ENCODE data around the gene SLC13A4. TPM values are rescaled to one million over a fixed set of nuclear protein-coding genes. Genes with fewer than 3 reads are reported as not detected.
"Not testable (repeated sequence)": the region's sequence is repeated elsewhere in the genome, so short reads cannot be mapped to it uniquely, and the experiment has no call there.

SLC13A4 gene
- total RNA-seq, 1 experiment from 2014 or later: not detected

GRCh38 chr7:135713836-135714470, 14.0 kb downstream of the SLC13A4 start:
- Histone ChIP-seq H3K27me3 (no peaks in the 10 kb centered on the region; the same call in 1 of the 2 replicates), H3K9me3 (no peaks in the 10 kb centered on the region), H3K36me3 (no peaks in the 10 kb centered on the region), H3K4me3 (no peak overlapping the region)
- peak; percentile 80 for DNase-seq

GRCh38 chr7:135712796-135713195, 15.2 kb downstream of the SLC13A4 start:
- no peak for DNase-seq

GRCh38 chr7:135712182-135712782, 15.7 kb downstream of the SLC13A4 start:
- Histone ChIP-seq H3K36me3 (no peaks in the 10 kb centered on the region), H3K4me3 (no peak overlapping the region), H3K27me3 (no peaks in the 10 kb centered on the region), H3K9me3 (no peaks in the 10 kb centered on the region)
- DNase-seq: peak; percentile 15

More at GRCh38 chr7:135712796-135713195, 15.2 kb downstream of the SLC13A4 start:
- no peaks in the 10 kb centered on the region for H3K27me3 ChIP-seq
- H3K9me3 ChIP-seq: no peaks in the 10 kb centered on the region
- H3K36me3 ChIP-seq: no peaks in the 10 kb centered on the region
- no peak overlapping the region for H3K4me3 ChIP-seq

- Histone ChIP-seq H3K27me3 (no peaks in the 10 kb centered on the region), H3K36me3 (no peaks in the 10 kb centered on the region), H3K9me3 (no peaks in the 10 kb centered on the region), H3K4me3 (no peak overlapping the region)
- DNase-seq: no peak
These were observed 16.9 kb downstream of the SLC13A4 start for GRCh38 chr7:135711139-135711469.

- no peaks in the 10 kb centered on the region for H3K9me3 ChIP-seq
- no peaks in the 10 kb centered on the region for H3K36me3 ChIP-seq
- DNase-seq: no peak
- H3K4me3 ChIP-seq: no peak overlapping the region
- H3K27me3 ChIP-seq: no peaks in the 10 kb centered on the region
These were observed 17.4 kb downstream of the SLC13A4 start for GRCh38 chr7:135710417-135711138.

GRCh38 chr7:135709508-135709907, 18.5 kb downstream of the SLC13A4 start:
- no peak for DNase-seq
- Histone ChIP-seq H3K27me3 (no peaks in the 10 kb centered on the region), H3K4me3 (no peak overlapping the region), H3K9me3 (no peaks in the 10 kb centered on the region), H3K36me3 (no peaks in the 10 kb centered on the region)

GRCh38 chr7:135708041-135708440, 19.9 kb downstream of the SLC13A4 start:
- H3K9me3 ChIP-seq: no peaks in the 10 kb centered on the region
- no peaks in the 10 kb centered on the region for H3K36me3 ChIP-seq
- no peak overlapping the region for H3K4me3 ChIP-seq
- no peaks in the 10 kb centered on the region for H3K27me3 ChIP-seq
- no peak for DNase-seq

GRCh38 chr7:135707570-135707966, 20.4 kb downstream of the SLC13A4 start:
- Histone ChIP-seq H3K9me3 (no peaks in the 10 kb centered on the region), H3K36me3 (no peaks in the 10 kb centered on the region), H3K27me3 (no peaks in the 10 kb centered on the region), H3K4me3 (no peak overlapping the region)
- no peak for DNase-seq

- Histone ChIP-seq H3K27me3 (no peaks in the 10 kb centered on the region), H3K36me3 (no peaks in the 10 kb centered on the region), H3K4me3 (no peak overlapping the region), H3K9me3 (no peaks in the 10 kb centered on the region)
- DNase-seq: no peak
These were observed 21.0 kb downstream of the SLC13A4 start for GRCh38 chr7:135706858-135707569.

- H3K36me3 ChIP-seq: no peaks in the 10 kb centered on the region
- H3K9me3 ChIP-seq: no peaks in the 10 kb centered on the region
- H3K27me3 ChIP-seq: no peaks in the 10 kb centered on the region
- no peak for DNase-seq
- no peak overlapping the region for H3K4me3 ChIP-seq
These were observed 21.8 kb downstream of the SLC13A4 start for GRCh38 chr7:135706038-135706742.

- H3K36me3 ChIP-seq: no peaks in the 10 kb centered on the region
- no peak for DNase-seq
- no peak overlapping the region for H3K4me3 ChIP-seq
- no peaks in the 10 kb centered on the region for H3K9me3 ChIP-seq
- H3K27me3 ChIP-seq: no peaks in the 10 kb centered on the region
These were observed 23.3 kb downstream of the SLC13A4 start for GRCh38 chr7:135704698-135705097.

GRCh38 chr7:135704074-135704473, 23.9 kb downstream of the SLC13A4 start:
- H3K4me3 ChIP-seq: no peak overlapping the region
- no peaks in the 10 kb centered on the region for H3K36me3 ChIP-seq
- no peaks in the 10 kb centered on the region for H3K27me3 ChIP-seq
- DNase-seq: no peak
- H3K9me3 ChIP-seq: no peaks in the 10 kb centered on the region

- no peak for DNase-seq
- H3K9me3 ChIP-seq: no peaks in the 10 kb centered on the region
- H3K4me3 ChIP-seq: no peak overlapping the region
- no peaks in the 10 kb centered on the region for H3K27me3 ChIP-seq
- no peaks in the 10 kb centered on the region for H3K36me3 ChIP-seq
These were observed 30.5 kb downstream of the SLC13A4 start for GRCh38 chr7:135697276-135698049.

GRCh38 chr7:135693558-135693957, 34.4 kb downstream of the SLC13A4 start:
- H3K9me3 ChIP-seq: no peaks in the 10 kb centered on the region
- no peaks in the 10 kb centered on the region for H3K36me3 ChIP-seq
- no peak for DNase-seq
- H3K4me3 ChIP-seq: no peak overlapping the region
- H3K27me3 ChIP-seq: no peaks in the 10 kb centered on the region

GRCh38 chr7:135692606-135693005, 35.4 kb downstream of the SLC13A4 start:
- not testable (repeated sequence) for H3K27me3 ChIP-seq, DNase-seq, H3K9me3 ChIP-seq, H3K36me3 ChIP-seq, H3K4me3 ChIP-seq

- no peak for DNase-seq
These were observed 35.9 kb downstream of the SLC13A4 start for GRCh38 chr7:135692055-135692454.

More at GRCh38 chr7:135692055-135692454, 35.9 kb downstream of the SLC13A4 start:
- H3K36me3 ChIP-seq: no peaks in the 10 kb centered on the region
- H3K4me3 ChIP-seq: no peak overlapping the region
- H3K9me3 ChIP-seq: no peaks in the 10 kb centered on the region
- H3K27me3 ChIP-seq: no peaks in the 10 kb centered on the region

Measured in MG63 (cell line).